Liver (tissue), 9 donors: Measurements from ENCODE around the gene IGFBP1. TPM values are rescaled to one million over a fixed set of nuclear protein-coding genes. Genes with fewer than 3 reads are reported as not detected.

Source experiments
- DNase-seq: peaks from one replicate; pipeline ENCODE4 v3.0.0-alpha.2; 2017; ENCODE audit warnings: low spot score
- H3K27ac ChIP-seq, 2 donors: one replicate each; pipeline ENCODE4 v1.7.0; 2013; ENCODE audit warnings: inconsistent platforms in 2 of 2, low read length in 2 of 2, control low read depth in 1 of 2, low read depth in 1 of 2, mild to moderate bottlenecking in 1 of 2
- H3K27me3 ChIP-seq, 4 donors: one replicate each; pipeline versions ENCODE4 v1.6.1 to v1.7.0; 2013; ENCODE audit warnings: low read length in 3 of 4, inconsistent platforms in 1 of 4, mild to moderate bottlenecking in 1 of 4, moderate library complexity in 1 of 4; ENCODE audit not compliant: control insufficient read depth in 4 of 4, insufficient read depth in 4 of 4
- H3K36me3 ChIP-seq, 4 donors: one replicate each; pipeline versions ENCODE4 v1.6.1 to v1.7.0; 2013; ENCODE audit warnings: low read length in 3 of 4, mild to moderate bottlenecking in 3 of 4, low read depth in 1 of 4, moderate library complexity in 1 of 4; ENCODE audit not compliant: control insufficient read depth in 4 of 4, insufficient read depth in 3 of 4
- H3K4me1 ChIP-seq, 4 donors: one replicate each; pipeline versions ENCODE4 v1.6.1 to v1.7.0; 2013; ENCODE audit warnings: low read length in 3 of 4, mild to moderate bottlenecking in 3 of 4, moderate library complexity in 1 of 4; ENCODE audit not compliant: control insufficient read depth in 4 of 4, insufficient read depth in 4 of 4
- H3K4me3 ChIP-seq, 3 donors: one replicate each; pipeline versions ENCODE4 v1.6.1 to v1.7.0; 2013; ENCODE audit warnings: low read length in 3 of 3, control low read depth in 1 of 3, low read depth in 1 of 3, mild to moderate bottlenecking in 1 of 3
- H3K9ac ChIP-seq, 2 donors: one replicate each; pipeline ENCODE4 v1.7.0; 2013; ENCODE audit warnings: low read length in 2 of 2, mild to moderate bottlenecking in 2 of 2, moderate library complexity in 2 of 2, control low read depth in 1 of 2, low read depth in 1 of 2
- H3K9me3 ChIP-seq, 4 donors: one replicate each; pipeline versions ENCODE4 v1.6.1 to v1.7.0; 2013; ENCODE audit warnings: low read length in 3 of 4; ENCODE audit not compliant: control insufficient read depth in 4 of 4
- ATF3 ChIP-seq: IDR thresholded peaks from 2 replicates; pipeline ENCODE4 v1.6.1; 2016; ENCODE audit warnings: antibody characterized with exemption
- EGR1 ChIP-seq, 2 donors: IDR thresholded peaks; 2 replicates each; pipeline ENCODE4 v1.6.1; 2016 to 2018; ENCODE audit warnings: antibody characterized with exemption in 2 of 2, low read depth in 2 of 2
- FOXA1 ChIP-seq: IDR thresholded peaks from 2 replicates; pipeline ENCODE4 v1.6.1; 2016; ENCODE audit warnings: antibody characterized with exemption
- FOXA2 ChIP-seq: IDR thresholded peaks from 2 replicates; pipeline ENCODE4 v1.6.1; 2016; ENCODE audit warnings: antibody characterized with exemption
- GABPA ChIP-seq, 2 donors: IDR thresholded peaks in 1 of 2; conservative IDR thresholded peaks in 1 of 2; 2 replicates each; pipeline ENCODE4 v1.6.1; 2016; ENCODE audit warnings: antibody characterized with exemption in 2 of 2, mild to moderate bottlenecking in 1 of 2, moderate library complexity in 1 of 2
- HNF4A ChIP-seq, 2 donors: conservative IDR thresholded peaks; 2 replicates each; pipeline ENCODE4 v1.6.1; 2016; ENCODE audit warnings: antibody characterized with exemption in 2 of 2, mild to moderate bottlenecking in 2 of 2
- HNF4G ChIP-seq: IDR thresholded peaks from 2 replicates; pipeline ENCODE4 v1.6.1; 2016; ENCODE audit warnings: antibody characterized with exemption
- JUND ChIP-seq, 2 donors: IDR thresholded peaks; 2 replicates each; pipeline ENCODE4 v1.6.1; 2016; ENCODE audit warnings: antibody characterized with exemption in 2 of 2
- NR2F2 ChIP-seq: IDR thresholded peaks from 2 replicates; pipeline ENCODE4 v1.6.1; 2016; ENCODE audit warnings: antibody characterized with exemption
- RAD21 ChIP-seq, 2 donors: IDR thresholded peaks; 2 replicates each; pipeline ENCODE4 v1.6.1; 2016; ENCODE audit warnings: antibody characterized with exemption in 2 of 2, mild to moderate bottlenecking in 2 of 2
- RXRA ChIP-seq, 2 donors: IDR thresholded peaks; 2 replicates each; pipeline ENCODE4 v1.6.1; 2017 to 2018; ENCODE audit warnings: antibody characterized with exemption in 2 of 2, mild to moderate bottlenecking in 1 of 2
- SP1 ChIP-seq: IDR thresholded peaks from 2 replicates; pipeline ENCODE4 v1.6.1; 2018; ENCODE audit warnings: antibody characterized with exemption, mild to moderate bottlenecking
- TAF1 ChIP-seq: conservative IDR thresholded peaks from 2 replicates; pipeline ENCODE4 v1.6.1; 2016; ENCODE audit warnings: antibody characterized with exemption, mild to moderate bottlenecking
- YY1 ChIP-seq: IDR thresholded peaks from 2 replicates; pipeline ENCODE4 v1.6.1; 2016; ENCODE audit warnings: antibody characterized with exemption, mild to moderate bottlenecking
- WGBS: extraction: QIAGEN DNeasy Blood & Tissue Kit; methylation state at CpG from one replicate; pipeline ENCODE4 v1.1.7; 2013; 5-methylcytosine and 5-hydroxymethylcytosine counted together
- polyA plus RNA-seq, 2 donors: library from polyadenylated mRNA; stranded (reverse) in 1 of 2; unstranded in 1 of 2; fragments of 200-250 nt in 1 of 2; fragments of >200 nt in 1 of 2; fragmentation: Nextera tagmentation in 1 of 2; extraction: Ambion mirVana in 1 of 2; gene quantifications; one replicate each; pipeline versions ENCODE4 v1.2.1 to v1.2.3, GENCODE V29; 2013 to 2015
- total RNA-seq, 2 donors: library from RNA; depleted of rRNA; stranded (reverse); fragments of >200 nt; gene quantifications; one replicate each; pipeline ENCODE4 v1.2.3, GENCODE V29; 2014
- TF ChIP-seq, protein P1 (sequence below): IDR thresholded peaks from 2 replicates; pipeline ENCODE4 v1.6.1; 2016; ENCODE audit warnings: antibody characterized with exemption, mild to moderate bottlenecking
- TF ChIP-seq, protein P2 (sequence below): IDR thresholded peaks from 2 replicates; pipeline ENCODE4 v1.6.1; 2016; ENCODE audit warnings: antibody characterized with exemption
- TF ChIP-seq, protein P3 (sequence below): fragments of 150-350 bp; IDR thresholded peaks from 2 replicates; pipeline ENCODE4 v1.5.1; 2017; ENCODE audit warnings: improper control_type of control experiment, low read depth, low read length; ENCODE audit not compliant: missing input control
- TF ChIP-seq, protein P4 (sequence below): IDR thresholded peaks from 2 replicates; pipeline ENCODE4 v1.6.1; 2016; ENCODE audit warnings: antibody characterized with exemption
- donor health status: healthy.
- donor health status: healthy.
- donor health status: healthy.
- donor health status: healthy.
- donor health status: healthy.

Gene IGFBP1
- total and polyA plus RNA-seq, 4 donors = 3.5 to 234 (median 63.6) TPM

- whole genome bisulfite sequencing = 86% methylated on average over 6 of the region's 6 CpGs
Observed at GRCh38 chr7:45892407-45893035, 4.2 kb downstream of the IGFBP1 start.

More at GRCh38 chr7:45892407-45893035, 4.2 kb downstream of the IGFBP1 start:
- peak overlapping the region; percentile 2 to 93 for H3K27ac ChIP-seq
- H3K4me1 ChIP-seq = peaks cover 0 to 17% (median 7%) of the 10 kb centered on the region in 4 donors
- TF ChIP-seq EGR1 (IDR thresholded peaks at IDR 0.05; ENCODE audit: low read depth in 2 of 2) (peak in 1 of 2 donors; percentile 25), FOXA2 (no peak), RXRA (IDR thresholded peaks at IDR 0.05) (no peak), GABPA (IDR thresholded peaks at IDR 0.05 in 1 of 2, conservative IDR thresholded peaks at IDR 0.05 in 1 of 2) (no peak), YY1 (no peak), FOXA1 (no peak), JUND (IDR thresholded peaks at IDR 0.05) (peak in 1 of 2 donors; percentile 57), NR2F2 (peak; percentile 32), SP1 (peak; percentile 32), RAD21 (IDR thresholded peaks at IDR 0.05) (peak in 1 of 2 donors; percentile 13), HNF4A (conservative IDR thresholded peaks at IDR 0.05) (no peak), ATF3 (peak; percentile 39), TAF1 (no peak), HNF4G (no peak)
- TF ChIP-seq, protein P1, sequence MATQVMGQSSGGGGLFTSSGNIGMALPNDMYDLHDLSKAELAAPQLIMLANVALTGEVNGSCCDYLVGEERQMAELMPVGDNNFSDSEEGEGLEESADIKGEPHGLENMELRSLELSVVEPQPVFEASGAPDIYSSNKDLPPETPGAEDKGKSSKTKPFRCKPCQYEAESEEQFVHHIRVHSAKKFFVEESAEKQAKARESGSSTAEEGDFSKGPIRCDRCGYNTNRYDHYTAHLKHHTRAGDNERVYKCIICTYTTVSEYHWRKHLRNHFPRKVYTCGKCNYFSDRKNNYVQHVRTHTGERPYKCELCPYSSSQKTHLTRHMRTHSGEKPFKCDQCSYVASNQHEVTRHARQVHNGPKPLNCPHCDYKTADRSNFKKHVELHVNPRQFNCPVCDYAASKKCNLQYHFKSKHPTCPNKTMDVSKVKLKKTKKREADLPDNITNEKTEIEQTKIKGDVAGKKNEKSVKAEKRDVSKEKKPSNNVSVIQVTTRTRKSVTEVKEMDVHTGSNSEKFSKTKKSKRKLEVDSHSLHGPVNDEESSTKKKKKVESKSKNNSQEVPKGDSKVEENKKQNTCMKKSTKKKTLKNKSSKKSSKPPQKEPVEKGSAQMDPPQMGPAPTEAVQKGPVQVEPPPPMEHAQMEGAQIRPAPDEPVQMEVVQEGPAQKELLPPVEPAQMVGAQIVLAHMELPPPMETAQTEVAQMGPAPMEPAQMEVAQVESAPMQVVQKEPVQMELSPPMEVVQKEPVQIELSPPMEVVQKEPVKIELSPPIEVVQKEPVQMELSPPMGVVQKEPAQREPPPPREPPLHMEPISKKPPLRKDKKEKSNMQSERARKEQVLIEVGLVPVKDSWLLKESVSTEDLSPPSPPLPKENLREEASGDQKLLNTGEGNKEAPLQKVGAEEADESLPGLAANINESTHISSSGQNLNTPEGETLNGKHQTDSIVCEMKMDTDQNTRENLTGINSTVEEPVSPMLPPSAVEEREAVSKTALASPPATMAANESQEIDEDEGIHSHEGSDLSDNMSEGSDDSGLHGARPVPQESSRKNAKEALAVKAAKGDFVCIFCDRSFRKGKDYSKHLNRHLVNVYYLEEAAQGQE = no peak
- TF ChIP-seq, protein P2, sequence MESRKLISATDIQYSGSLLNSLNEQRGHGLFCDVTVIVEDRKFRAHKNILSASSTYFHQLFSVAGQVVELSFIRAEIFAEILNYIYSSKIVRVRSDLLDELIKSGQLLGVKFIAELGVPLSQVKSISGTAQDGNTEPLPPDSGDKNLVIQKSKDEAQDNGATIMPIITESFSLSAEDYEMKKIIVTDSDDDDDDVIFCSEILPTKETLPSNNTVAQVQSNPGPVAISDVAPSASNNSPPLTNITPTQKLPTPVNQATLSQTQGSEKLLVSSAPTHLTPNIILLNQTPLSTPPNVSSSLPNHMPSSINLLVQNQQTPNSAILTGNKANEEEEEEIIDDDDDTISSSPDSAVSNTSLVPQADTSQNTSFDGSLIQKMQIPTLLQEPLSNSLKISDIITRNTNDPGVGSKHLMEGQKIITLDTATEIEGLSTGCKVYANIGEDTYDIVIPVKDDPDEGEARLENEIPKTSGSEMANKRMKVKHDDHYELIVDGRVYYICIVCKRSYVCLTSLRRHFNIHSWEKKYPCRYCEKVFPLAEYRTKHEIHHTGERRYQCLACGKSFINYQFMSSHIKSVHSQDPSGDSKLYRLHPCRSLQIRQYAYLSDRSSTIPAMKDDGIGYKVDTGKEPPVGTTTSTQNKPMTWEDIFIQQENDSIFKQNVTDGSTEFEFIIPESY = peak; percentile 68
- TF ChIP-seq, protein P3, sequence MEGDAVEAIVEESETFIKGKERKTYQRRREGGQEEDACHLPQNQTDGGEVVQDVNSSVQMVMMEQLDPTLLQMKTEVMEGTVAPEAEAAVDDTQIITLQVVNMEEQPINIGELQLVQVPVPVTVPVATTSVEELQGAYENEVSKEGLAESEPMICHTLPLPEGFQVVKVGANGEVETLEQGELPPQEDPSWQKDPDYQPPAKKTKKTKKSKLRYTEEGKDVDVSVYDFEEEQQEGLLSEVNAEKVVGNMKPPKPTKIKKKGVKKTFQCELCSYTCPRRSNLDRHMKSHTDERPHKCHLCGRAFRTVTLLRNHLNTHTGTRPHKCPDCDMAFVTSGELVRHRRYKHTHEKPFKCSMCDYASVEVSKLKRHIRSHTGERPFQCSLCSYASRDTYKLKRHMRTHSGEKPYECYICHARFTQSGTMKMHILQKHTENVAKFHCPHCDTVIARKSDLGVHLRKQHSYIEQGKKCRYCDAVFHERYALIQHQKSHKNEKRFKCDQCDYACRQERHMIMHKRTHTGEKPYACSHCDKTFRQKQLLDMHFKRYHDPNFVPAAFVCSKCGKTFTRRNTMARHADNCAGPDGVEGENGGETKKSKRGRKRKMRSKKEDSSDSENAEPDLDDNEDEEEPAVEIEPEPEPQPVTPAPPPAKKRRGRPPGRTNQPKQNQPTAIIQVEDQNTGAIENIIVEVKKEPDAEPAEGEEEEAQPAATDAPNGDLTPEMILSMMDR = no peak
- TF ChIP-seq, protein P4, sequence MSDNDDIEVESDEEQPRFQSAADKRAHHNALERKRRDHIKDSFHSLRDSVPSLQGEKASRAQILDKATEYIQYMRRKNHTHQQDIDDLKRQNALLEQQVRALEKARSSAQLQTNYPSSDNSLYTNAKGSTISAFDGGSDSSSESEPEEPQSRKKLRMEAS = no peak
- peak overlapping the region in 1 of 2 donors; percentile 32 for H3K9ac ChIP-seq
- no peaks in the 10 kb centered on the region for H3K27me3 ChIP-seq
- no peak for DNase-seq
- peaks cover 0 to 9% (median 0%) of the 10 kb centered on the region in 4 donors for H3K36me3 ChIP-seq
- no peaks in the 10 kb centered on the region for H3K9me3 ChIP-seq
- no peak overlapping the region for H3K4me3 ChIP-seq
